CD4-positive, CD25-positive, alpha-beta regulatory T cell (primary cell): ENCODE measurements around the gene TH. TPM values are rescaled to one million over a fixed set of nuclear protein-coding genes. Genes with fewer than 3 reads are reported as not detected.
"Not testable (repeated sequence)": the region's sequence is repeated elsewhere in the genome, so short reads cannot be mapped to it uniquely, and the experiment has no call there.

ENCODE experiments used
- ATAC-seq, 2 donors: fragments of 150-1000 bp; cut with Tn5 transposase; one replicate each; pipeline ENCODE4 v1.10.0; 2021; ENCODE audit warnings: low read depth in 2 of 2, moderate number of reproducible peaks in 2 of 2, moderate library complexity in 1 of 2
- DNase-seq, 3 donors: peaks; one replicate each; pipeline versions ENCODE4 v3.0.0 to v3.0.0-alpha.2; 2012 to 2022; ENCODE audit warnings: mixed read lengths in 1 of 3
- H3K27ac ChIP-seq: one replicate; pipeline ENCODE4 v1.7.0; 2013; ENCODE audit warnings: mild to moderate bottlenecking, low read length; ENCODE audit not compliant: insufficient read depth, poor library complexity, severe bottlenecking
- H3K27me3 ChIP-seq: one replicate; pipeline ENCODE4 v1.7.0; 2013; ENCODE audit warnings: low read length; ENCODE audit not compliant: control insufficient read depth, insufficient read depth
- H3K36me3 ChIP-seq: one replicate; pipeline ENCODE4 v1.7.0; 2013; ENCODE audit warnings: mild to moderate bottlenecking, low read length, moderate library complexity; ENCODE audit not compliant: control insufficient read depth, insufficient read depth
- H3K4me1 ChIP-seq: 2 replicates; pipeline ENCODE4 v1.7.0; 2013; ENCODE audit warnings: mild to moderate bottlenecking, low read length; ENCODE audit not compliant: insufficient read depth, control insufficient read depth, poor library complexity, severe bottlenecking
- H3K4me3 ChIP-seq: one replicate; pipeline ENCODE4 v1.7.0; 2013; ENCODE audit warnings: low read depth, mild to moderate bottlenecking, low read length, moderate library complexity
- H3K9me3 ChIP-seq, 2 experiments: 1 replicate in 1 of 2; 2 replicates in 1 of 2; pipeline ENCODE4 v1.7.0; 2013; ENCODE audit warnings: low read length in 2 of 2, mild to moderate bottlenecking in 1 of 2, moderate library complexity in 1 of 2; ENCODE audit not compliant: control insufficient read depth in 2 of 2
- H3K27ac Mint-ChIP-seq, 3 donors: one replicate each; pipeline ENCODE4 v1.8.0; 2020 to 2022; ENCODE audit warnings: mild to moderate bottlenecking in 3 of 3, mixed read lengths in 3 of 3, moderate library complexity in 2 of 3
- H3K27me3 Mint-ChIP-seq: one replicate; pipeline ENCODE4 v1.8.0; 2022; ENCODE audit warnings: mild to moderate bottlenecking, mixed read lengths
- H3K36me3 Mint-ChIP-seq: one replicate; pipeline ENCODE4 v1.8.0; 2020; ENCODE audit warnings: mixed read lengths
- H3K4me1 Mint-ChIP-seq, 4 donors: one replicate each; pipeline ENCODE4 v1.8.0; 2020 to 2022; ENCODE audit warnings: mixed read lengths in 4 of 4, mild to moderate bottlenecking in 1 of 4
- H3K4me3 Mint-ChIP-seq, 4 donors: one replicate each; pipeline ENCODE4 v1.8.0; 2020 to 2022; ENCODE audit warnings: mild to moderate bottlenecking in 4 of 4, mixed read lengths in 4 of 4, moderate library complexity in 3 of 4
- H3K9me3 Mint-ChIP-seq, 7 donors: one replicate each; pipeline ENCODE4 v1.8.0; 2020 to 2022; ENCODE audit warnings: mixed read lengths in 7 of 7, mild to moderate bottlenecking in 3 of 7, moderate library complexity in 2 of 7
- polyA plus RNA-seq, 4 donors: library from polyadenylated mRNA; unstranded; fragments of 300-500 nt; fragmentation: Illumina TruSeq; gene quantifications; one replicate each; pipeline ENCODE4 v1.2.3, GENCODE V29; 2021
- total RNA-seq: library from RNA; stranded (reverse); gene quantifications from one replicate; pipeline ENCODE4 v1.2.3, GENCODE V29; 2022

Gene TH
- total and polyA plus RNA-seq, 5 donors from 2014 or later = not detected

GRCh38 chr11:2124736-2125484, 46.7 kb downstream of the TH start:
- not testable (repeated sequence) for H3K9me3 Mint-ChIP-seq, H3K36me3 ChIP-seq, H3K27ac ChIP-seq, H3K27ac Mint-ChIP-seq, H3K4me1 Mint-ChIP-seq, ATAC-seq, H3K27me3 Mint-ChIP-seq, H3K27me3 ChIP-seq, H3K4me3 ChIP-seq, H3K4me3 Mint-ChIP-seq, DNase-seq, H3K36me3 Mint-ChIP-seq, H3K9me3 ChIP-seq, H3K4me1 ChIP-seq

DNA sequence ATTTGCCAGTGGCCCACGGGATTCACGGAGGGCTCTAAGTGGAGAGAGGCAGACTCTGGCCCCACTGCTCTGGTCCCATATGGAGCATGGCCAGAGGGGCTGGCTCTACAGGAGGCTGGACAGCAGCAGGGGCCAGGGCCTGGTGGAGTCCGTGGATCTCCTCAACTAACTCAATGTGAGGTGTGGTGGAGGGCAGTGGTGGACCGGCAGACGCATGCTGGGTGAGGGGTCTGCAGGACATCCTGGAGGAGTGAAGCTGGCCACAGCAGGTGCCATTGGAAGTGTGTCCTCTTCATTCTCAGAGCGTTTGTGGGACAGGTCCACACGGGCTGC, 48.0 kb downstream of the TH start:
- no peak for ATAC-seq
- no peaks in the 10 kb centered on the region for H3K4me1 ChIP-seq
- H3K4me1 Mint-ChIP-seq = no peaks in the 10 kb centered on the region

DNA sequence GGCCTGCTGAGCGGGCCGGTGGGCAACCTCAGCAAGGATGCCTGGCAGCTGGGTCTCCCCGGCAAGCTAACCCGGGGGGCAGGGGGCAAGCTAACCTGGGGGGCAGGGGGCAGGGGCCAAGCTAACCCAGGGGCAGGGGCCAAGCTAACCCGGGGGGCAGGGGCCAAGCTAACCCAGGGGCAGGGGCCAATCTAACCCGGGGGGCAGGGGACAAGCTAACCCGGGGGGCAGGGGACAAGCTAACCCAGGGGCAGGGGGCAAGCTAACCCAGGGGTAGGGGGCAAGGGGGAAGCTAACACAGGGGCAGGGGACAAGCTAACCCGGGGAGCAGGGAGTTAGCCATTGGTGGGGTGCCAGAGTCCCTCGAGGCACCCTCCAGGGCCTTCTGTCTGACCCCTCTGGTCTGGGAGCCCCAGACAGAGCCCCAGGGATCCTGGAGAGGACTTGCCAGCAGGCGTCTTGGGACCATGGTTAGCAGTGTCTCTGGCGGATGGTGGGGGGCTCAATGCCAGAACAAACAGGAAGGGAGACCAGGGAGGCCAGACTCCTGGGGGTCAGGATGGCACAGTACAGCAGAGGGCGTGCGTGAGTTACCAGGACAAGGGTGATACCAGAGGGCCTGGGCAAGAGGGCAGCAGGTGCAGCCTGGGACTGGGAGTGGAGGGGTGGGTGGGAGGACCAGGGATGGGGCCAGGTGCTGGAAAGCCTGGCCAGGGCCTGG, 48.5 kb downstream of the TH start:
- Mint-ChIP-seq H3K27ac (no peak overlapping the region), H3K4me1 (no peaks in the 10 kb centered on the region), H3K4me3 (no peak overlapping the region), H3K9me3 (peaks cover 0 to 2% (median 0%) of the 10 kb centered on the region in 7 donors), H3K36me3 (no peaks in the 10 kb centered on the region), H3K27me3 (peaks cover 5% of the 10 kb centered on the region)
- ATAC-seq = no peak
- H3K27ac ChIP-seq = no peak overlapping the region
- H3K9me3 ChIP-seq = no peaks in the 10 kb centered on the region
- DNase-seq = no peak
- H3K4me3 ChIP-seq = no peak overlapping the region
- no peaks in the 10 kb centered on the region for H3K36me3 ChIP-seq
- no peaks in the 10 kb centered on the region for H3K27me3 ChIP-seq
- H3K4me1 ChIP-seq = no peaks in the 10 kb centered on the region

More for the DNA sequence above, 48.0 kb downstream of the TH start:
- H3K36me3 ChIP-seq = no peaks in the 10 kb centered on the region
- H3K9me3 Mint-ChIP-seq = peaks cover 0 to 2% (median 0%) of the 10 kb centered on the region in 7 donors
- peaks cover 5% of the 10 kb centered on the region for H3K27me3 Mint-ChIP-seq
- H3K4me3 ChIP-seq = no peak overlapping the region
- H3K36me3 Mint-ChIP-seq = no peaks in the 10 kb centered on the region
- no peaks in the 10 kb centered on the region for H3K9me3 ChIP-seq
- H3K27ac Mint-ChIP-seq = no peak overlapping the region
- no peaks in the 10 kb centered on the region for H3K27me3 ChIP-seq
- no peak for DNase-seq
- H3K27ac ChIP-seq = no peak overlapping the region
- no peak overlapping the region for H3K4me3 Mint-ChIP-seq

GRCh38 chr11:2122222-2122906, 49.3 kb downstream of the TH start:
- Histone ChIP-seq H3K27me3 (no peaks in the 10 kb centered on the region), H3K4me3 (no peak overlapping the region), H3K9me3 (no peaks in the 10 kb centered on the region), H3K27ac (no peak overlapping the region), H3K4me1 (no peaks in the 10 kb centered on the region), H3K36me3 (no peaks in the 10 kb centered on the region)
- Mint-ChIP-seq H3K27me3 (peaks cover 7% of the 10 kb centered on the region), H3K27ac (peak overlapping the region in 1 of 3 donors; percentile 8), H3K36me3 (no peaks in the 10 kb centered on the region), H3K4me3 (no peak overlapping the region), H3K4me1 (no peaks in the 10 kb centered on the region), H3K9me3 (peaks cover 0 to 2% (median 0%) of the 10 kb centered on the region in 7 donors)
- DNase-seq = no peak
- ATAC-seq = no peak

- no peak for ATAC-seq
- Mint-ChIP-seq H3K4me1 (no peaks in the 10 kb centered on the region), H3K27ac (peak overlapping the region in 1 of 3 donors; percentile 8), H3K4me3 (no peak overlapping the region), H3K36me3 (no peaks in the 10 kb centered on the region), H3K9me3 (peaks cover 0 to 1% (median 0%) of the 10 kb centered on the region in 7 donors), H3K27me3 (peaks cover 5% of the 10 kb centered on the region)
- Histone ChIP-seq H3K27ac (no peak overlapping the region), H3K27me3 (no peaks in the 10 kb centered on the region), H3K4me1 (no peaks in the 10 kb centered on the region), H3K4me3 (no peak overlapping the region), H3K36me3 (no peaks in the 10 kb centered on the region), H3K9me3 (no peaks in the 10 kb centered on the region)
- DNase-seq = no peak
Observed at GRCh38 chr11:2121227-2122130, 50.1 kb downstream of the TH start.

GRCh38 chr11:2120359-2121100, 51.1 kb downstream of the TH start:
- Mint-ChIP-seq H3K4me1 (no peaks in the 10 kb centered on the region), H3K27me3 (peaks cover 5% of the 10 kb centered on the region), H3K36me3 (no peaks in the 10 kb centered on the region), H3K9me3 (peaks cover 0 to 1% (median 0%) of the 10 kb centered on the region in 7 donors), H3K4me3 (no peak overlapping the region), H3K27ac (no peak overlapping the region)
- Histone ChIP-seq H3K27me3 (no peaks in the 10 kb centered on the region), H3K4me3 (no peak overlapping the region), H3K36me3 (no peaks in the 10 kb centered on the region), H3K27ac (no peak overlapping the region), H3K9me3 (no peaks in the 10 kb centered on the region), H3K4me1 (no peaks in the 10 kb centered on the region)
- DNase-seq = no peak
- no peak for ATAC-seq

GRCh38 chr11:2118677-2119076, 52.9 kb downstream of the TH start:
- H3K36me3 Mint-ChIP-seq = no peaks in the 10 kb centered on the region
- ATAC-seq (no peak), DNase-seq (no peak)
- no peaks in the 10 kb centered on the region for H3K4me1 Mint-ChIP-seq
- Histone ChIP-seq H3K4me1 (no peaks in the 10 kb centered on the region), H3K4me3 (no peak overlapping the region), H3K27ac (no peak overlapping the region), H3K36me3 (no peaks in the 10 kb centered on the region), H3K9me3 (no peaks in the 10 kb centered on the region), H3K27me3 (no peaks in the 10 kb centered on the region)
- no peak overlapping the region for H3K4me3 Mint-ChIP-seq
- H3K9me3 Mint-ChIP-seq = peaks cover 0 to 1% (median 0%) of the 10 kb centered on the region in 7 donors
- peaks cover 5% of the 10 kb centered on the region for H3K27me3 Mint-ChIP-seq
- H3K27ac Mint-ChIP-seq = no peak overlapping the region
